Measurements from ENCODE around the gene MAOA.

The MAOA gene

GRCh38 chrX:43677993-43678392 is 21.9 kb downstream of the MAOA start:
- no peak overlapping the region for H3K4me3 ChIP-seq (ENCODE audit: low read depth, low read length)
- no peak for TF ChIP-seq CTCF (IDR thresholded peaks at IDR 0.05; ENCODE audit: borderline replicate concordance, insufficient read depth, low read depth, low read length)

- TF ChIP-seq CTCF (IDR thresholded peaks at IDR 0.05; ENCODE audit: borderline replicate concordance, insufficient read depth, low read depth, low read length) = no peak
- no peak overlapping the region for H3K4me3 ChIP-seq (ENCODE audit: low read depth, low read length)
Observed at GRCh38 chrX:43679058-43679457, 23.0 kb downstream of the MAOA start.

GRCh38 chrX:43679778-43680177 is 23.7 kb downstream of the MAOA start:
- no peak overlapping the region for H3K4me3 ChIP-seq (ENCODE audit: low read depth, low read length)
- no peak for TF ChIP-seq CTCF (IDR thresholded peaks at IDR 0.05; ENCODE audit: borderline replicate concordance, insufficient read depth, low read depth, low read length)

GRCh38 chrX:43682726-43683125 is 26.6 kb downstream of the MAOA start:
- no peak for TF ChIP-seq CTCF (IDR thresholded peaks at IDR 0.05; ENCODE audit: borderline replicate concordance, insufficient read depth, low read depth, low read length)
- H3K4me3 ChIP-seq (ENCODE audit: low read depth, low read length) = no peak overlapping the region

GRCh38 chrX:43685221-43685620 is 29.1 kb downstream of the MAOA start:
- no peak for TF ChIP-seq CTCF (IDR thresholded peaks at IDR 0.05; ENCODE audit: borderline replicate concordance, insufficient read depth, low read depth, low read length)
- no peak overlapping the region for H3K4me3 ChIP-seq (ENCODE audit: low read depth, low read length)

GRCh38 chrX:43688586-43688985 is 32.5 kb downstream of the MAOA start:
- TF ChIP-seq CTCF (IDR thresholded peaks at IDR 0.05; ENCODE audit: borderline replicate concordance, insufficient read depth, low read depth, low read length) = no peak
- H3K4me3 ChIP-seq (ENCODE audit: low read depth, low read length) = no peak overlapping the region

GRCh38 chrX:43693602-43694406 is 37.7 kb downstream of the MAOA start:
- TF ChIP-seq CTCF (IDR thresholded peaks at IDR 0.05; ENCODE audit: borderline replicate concordance, insufficient read depth, low read depth, low read length) = no peak
- H3K4me3 ChIP-seq (ENCODE audit: low read depth, low read length) = no peak overlapping the region
